GM19455 (cell line): ENCODE results near the gene GPC1.
A peak's percentile ranks its signal among the peaks of the same experiment; 100 is the strongest.
"Not testable (repeated sequence)": the region's sequence is repeated elsewhere in the genome, so short reads cannot be mapped to it uniquely, and the experiment has no call there.

Source experiments
- ATAC-seq: cut with Tn5 transposase; IDR thresholded peaks from one replicate; pipeline ENCODE4 v1.9.1; 2021; ENCODE audit not compliant: unreplicated experiment

GPC1 gene, protein sequence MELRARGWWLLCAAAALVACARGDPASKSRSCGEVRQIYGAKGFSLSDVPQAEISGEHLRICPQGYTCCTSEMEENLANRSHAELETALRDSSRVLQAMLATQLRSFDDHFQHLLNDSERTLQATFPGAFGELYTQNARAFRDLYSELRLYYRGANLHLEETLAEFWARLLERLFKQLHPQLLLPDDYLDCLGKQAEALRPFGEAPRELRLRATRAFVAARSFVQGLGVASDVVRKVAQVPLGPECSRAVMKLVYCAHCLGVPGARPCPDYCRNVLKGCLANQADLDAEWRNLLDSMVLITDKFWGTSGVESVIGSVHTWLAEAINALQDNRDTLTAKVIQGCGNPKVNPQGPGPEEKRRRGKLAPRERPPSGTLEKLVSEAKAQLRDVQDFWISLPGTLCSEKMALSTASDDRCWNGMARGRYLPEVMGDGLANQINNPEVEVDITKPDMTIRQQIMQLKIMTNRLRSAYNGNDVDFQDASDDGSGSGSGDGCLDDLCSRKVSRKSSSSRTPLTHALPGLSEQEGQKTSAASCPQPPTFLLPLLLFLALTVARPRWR

DNA sequence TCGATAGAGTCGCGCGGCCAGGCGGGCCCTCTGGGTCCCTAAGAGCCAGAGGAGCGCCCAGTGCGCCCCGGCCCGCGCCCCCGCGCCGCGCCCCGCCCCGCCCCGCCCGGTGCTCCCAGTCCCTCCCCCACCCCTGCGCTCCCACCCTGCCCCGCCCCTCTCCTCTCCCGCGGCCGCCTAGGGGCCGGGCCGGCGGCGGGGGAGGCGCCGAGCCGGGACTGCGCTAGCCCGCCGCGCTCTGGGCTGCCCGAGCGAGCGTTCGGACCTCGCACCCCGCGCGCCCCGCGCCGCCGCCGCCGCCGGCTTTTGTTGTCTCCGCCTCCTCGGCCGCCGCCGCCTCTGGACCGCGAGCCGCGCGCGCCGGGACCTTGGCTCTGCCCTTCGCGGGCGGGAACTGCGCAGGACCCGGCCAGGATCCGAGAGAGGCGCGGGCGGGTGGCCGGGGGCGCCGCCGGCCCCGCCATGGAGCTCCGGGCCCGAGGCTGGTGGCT, at the start of gene GPC1:
GPC1 (plus strand) TSS at position 207 of the 491 bp plus-strand sequence; CDS start at position 463, 256 bp downstream.
- ATAC-seq, result peak; percentile 62

DNA sequence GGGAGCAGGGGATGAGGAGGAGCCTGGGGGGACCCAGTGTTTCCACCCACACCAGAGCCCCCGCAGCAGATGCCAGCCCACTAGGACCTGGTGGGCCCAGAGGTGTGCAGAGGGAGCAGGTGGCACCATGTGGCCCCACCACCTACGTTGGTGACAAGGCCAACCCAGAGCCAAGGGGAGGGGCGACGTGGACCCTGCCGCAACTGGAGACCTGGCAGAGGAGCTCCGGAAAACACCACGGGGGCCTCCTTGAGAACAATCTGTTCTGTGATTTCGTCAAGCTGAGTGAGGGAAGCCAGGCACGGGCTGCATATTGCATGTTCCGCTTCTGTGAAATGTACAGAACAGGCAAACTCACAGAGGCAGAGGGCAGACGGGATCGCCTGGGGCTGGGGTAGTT, 49.1 kb upstream of the GPC1 start:
- ATAC-seq, result no peak

DNA sequence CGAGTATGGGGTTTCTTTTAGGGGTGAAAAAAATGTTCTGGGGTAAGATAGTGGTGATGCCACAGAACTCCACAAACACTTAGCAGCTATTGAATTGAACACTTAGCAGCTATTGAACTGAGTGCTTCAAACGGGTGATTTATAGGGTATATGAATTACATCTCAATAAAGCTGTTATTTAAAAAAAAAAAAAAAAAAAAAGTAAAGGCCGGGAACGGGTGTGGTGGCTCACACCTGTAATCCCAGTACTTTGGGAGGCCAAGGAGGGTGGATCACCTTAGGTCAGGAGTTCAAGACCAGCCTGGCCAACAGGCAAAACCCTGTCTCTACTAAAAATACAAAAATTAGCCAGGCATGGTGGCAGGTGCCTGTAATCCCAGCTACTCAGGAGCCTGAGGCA, 48.7 kb upstream of the GPC1 start:
- not testable (repeated sequence) for ATAC-seq

DNA sequence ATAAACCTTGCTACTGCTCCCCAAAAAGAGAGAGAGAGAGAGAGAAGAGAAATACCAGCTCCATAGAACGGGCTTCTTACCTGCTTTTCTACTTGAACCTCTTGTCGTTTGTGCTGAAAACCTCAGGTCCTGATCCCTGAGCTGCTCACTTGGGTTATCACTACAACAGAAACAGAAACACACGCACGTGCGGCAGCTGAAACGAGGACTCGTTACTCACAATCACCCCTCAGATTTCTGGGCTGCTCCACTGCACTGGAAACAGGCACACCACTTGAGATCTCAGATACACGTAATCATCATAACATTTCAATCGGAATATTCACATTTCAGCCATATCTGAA, 48.2 kb upstream of the GPC1 start:
- ATAC-seq, result no peak

DNA sequence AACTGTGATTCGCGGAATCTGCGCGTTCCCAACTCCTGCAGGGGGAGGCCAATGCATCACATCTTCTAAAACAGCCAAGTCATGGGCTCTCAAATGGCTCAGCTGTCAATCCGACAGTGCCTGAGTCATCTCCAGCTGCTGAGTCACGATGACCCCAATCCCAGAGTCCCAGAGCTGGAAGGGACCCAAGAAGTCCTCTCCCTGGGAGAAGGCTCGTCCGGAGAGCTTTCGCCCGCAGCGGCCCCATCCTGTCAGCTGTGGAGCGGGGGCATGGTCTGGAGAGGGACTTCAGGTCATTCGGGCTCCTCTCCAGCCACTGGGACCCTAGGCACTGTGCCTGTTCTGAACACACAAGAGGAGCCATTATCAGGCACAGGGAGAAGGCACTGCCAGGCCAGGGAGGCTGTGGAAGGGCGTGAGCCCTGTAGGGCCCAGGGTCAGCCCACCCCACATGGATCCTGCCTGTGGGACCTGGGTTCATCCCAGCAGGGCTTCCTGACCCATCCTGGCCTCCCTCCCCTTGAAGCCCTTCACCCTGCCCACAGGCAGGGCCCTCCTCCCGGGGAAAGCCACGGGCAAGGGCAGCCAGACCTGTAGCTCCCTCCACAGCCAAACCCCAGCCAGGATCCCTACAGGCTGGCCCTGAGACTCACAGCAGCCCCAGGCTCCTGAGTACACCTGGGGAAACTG, 47.6 kb upstream of the GPC1 start:
- ATAC-seq, result no peak

DNA sequence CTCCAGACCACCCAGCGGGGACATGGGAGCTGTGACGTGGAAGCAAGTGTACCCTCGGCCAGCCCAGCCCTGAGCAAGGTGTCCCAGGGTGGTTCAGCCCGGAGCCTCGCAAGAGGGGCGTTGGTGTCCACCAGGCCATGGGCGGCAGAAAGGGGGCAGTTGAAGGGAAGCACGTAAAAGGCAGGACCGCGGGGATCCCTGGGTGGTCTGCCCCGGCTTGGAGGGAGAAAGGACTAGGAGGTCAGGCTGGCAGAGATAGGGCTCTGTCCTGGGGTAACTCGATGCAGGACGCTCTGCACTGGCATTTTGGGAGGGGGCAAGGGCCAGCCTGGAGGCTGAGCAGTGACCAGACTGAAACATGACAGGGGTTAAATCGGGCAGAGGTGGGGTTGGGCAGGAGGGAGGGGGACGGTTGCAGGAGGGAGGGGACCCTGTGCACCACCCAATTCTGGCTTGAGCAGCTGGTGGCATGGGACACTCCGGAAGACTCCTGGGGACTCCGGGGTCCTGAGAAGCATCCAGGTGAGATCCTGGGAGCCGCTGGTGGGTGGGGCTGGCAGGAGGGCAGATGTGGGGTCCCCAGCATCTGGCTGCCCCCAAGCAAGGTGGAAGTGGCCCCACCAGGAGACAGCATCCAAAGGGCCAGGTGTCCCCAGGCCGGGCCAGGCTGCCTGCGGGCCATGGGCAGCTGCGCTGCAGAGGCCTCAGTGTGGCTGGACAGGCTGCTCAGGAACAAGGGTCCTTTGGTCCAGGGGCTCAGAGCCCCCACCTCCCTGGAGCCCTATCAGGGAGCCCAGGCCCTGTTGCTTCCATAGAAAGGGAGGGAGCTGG, 46.8 kb upstream of the GPC1 start:
- no peak for ATAC-seq

DNA sequence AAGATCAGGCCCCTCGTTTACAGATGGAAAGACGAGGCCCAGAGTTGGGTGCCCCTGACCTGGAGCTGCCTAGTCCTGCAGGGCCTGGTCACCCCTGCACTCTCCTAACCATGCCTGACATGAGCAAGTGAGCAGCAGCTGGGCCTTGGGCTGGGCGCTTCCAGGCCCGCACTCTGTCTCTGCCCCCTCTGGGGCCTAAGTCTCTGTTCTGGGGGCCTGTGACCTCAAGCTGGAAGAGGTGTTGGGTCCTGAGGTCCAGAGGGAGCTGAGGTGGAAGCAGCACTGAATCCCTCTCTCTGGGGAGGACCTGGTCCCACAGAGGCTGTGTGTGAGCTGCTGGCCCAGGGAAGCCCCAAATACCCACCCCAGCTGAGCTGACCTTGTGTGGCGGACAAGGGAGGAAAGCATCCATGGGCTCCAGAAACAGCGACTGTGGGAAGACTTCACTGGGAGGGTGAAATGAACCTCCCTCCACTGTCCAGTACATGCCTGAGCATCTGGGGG, 46.1 kb upstream of the GPC1 start:
- ATAC-seq, result no peak

DNA sequence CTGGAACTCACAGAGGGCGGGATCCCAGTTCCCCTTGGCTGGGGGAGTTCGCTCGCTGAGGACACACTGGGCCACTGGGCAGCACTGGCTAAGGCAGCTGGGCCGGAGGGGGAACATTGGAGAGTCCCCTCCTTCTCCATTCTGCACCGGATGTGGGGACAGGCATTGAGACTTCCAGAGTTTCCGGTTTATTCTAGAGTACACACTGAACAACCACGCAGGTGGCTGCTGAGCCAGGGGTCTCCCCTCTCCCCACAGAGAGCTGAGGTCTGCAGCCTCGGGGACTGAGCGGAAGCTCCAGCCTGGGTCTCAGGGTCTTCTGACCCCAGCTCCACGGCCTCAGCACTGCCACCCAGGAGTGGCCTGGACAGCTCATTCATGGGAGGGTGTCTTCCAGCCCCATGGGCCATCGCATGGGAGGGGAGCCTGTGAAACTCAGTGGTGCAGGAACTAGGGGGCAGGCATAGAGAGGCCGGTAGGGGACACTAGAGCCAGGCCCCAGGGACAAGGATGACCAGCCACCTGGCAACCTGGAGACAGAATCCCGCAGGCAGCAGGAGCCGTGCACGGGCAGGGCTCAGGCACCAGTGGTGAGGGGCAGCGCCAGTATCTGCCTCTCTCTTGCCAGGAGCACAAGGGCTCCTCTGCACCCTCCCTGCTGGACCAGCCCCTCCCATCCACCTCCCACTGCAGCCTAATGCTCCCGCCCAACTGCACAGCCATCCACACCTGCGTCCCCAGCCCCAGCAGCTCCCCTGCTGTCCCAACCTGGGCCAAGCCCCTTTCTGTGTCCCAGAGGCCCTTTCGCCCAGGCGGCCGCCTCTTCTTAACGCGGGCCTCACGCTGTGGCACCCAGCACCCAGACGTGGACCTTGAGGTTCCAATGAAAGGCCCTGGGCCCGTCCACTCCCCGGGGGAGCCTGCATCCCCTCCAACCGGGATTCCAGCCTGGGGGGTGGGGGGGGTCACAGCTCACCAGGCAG, 45.1 kb upstream of the GPC1 start:
- no peak for ATAC-seq

DNA sequence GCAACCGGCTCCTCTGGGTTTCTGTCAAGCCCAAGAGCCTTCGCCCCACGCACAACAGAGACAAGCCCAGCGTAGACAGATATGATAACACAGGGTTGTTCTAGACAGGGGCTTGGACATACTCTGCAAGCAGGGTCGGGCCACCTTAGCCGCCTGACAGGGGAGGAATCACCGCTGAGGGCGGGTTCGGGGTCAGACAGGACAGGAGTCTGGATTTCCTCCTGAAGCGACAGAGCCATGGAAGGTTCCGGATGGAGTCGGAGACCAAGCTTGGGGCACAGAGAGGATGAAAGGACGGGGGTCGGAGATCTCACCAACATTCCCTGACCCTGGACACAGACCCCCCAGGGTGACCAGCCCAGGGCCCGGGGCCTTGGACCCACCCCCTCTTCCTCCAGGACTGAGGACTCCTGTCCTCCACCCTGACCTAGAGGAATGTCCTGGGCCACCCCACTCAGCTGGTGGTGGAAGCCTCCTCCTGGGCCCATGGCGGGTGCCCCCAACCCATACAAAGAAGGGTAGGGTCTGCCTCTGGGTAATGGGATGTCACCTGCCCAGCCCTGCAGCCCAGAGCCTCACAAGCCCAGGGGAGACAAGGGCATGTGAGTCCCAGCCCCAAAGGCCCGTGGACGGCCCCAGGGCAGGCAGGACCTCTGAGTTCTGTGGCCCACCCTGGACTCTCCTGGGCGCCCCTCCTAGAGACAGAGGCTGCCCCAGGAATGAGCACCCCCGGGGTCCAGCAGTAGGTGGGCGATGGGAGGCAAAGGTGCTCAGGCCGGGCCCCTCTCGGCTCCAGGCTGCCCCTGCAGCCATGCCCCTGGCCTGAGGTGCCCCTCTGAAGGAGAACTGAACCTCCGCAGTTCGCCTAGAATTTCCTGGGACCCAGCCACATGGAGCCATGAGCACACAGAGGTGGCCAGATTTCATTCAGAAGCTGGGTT, 44.1 kb upstream of the GPC1 start:
- ATAC-seq, result no peak

DNA sequence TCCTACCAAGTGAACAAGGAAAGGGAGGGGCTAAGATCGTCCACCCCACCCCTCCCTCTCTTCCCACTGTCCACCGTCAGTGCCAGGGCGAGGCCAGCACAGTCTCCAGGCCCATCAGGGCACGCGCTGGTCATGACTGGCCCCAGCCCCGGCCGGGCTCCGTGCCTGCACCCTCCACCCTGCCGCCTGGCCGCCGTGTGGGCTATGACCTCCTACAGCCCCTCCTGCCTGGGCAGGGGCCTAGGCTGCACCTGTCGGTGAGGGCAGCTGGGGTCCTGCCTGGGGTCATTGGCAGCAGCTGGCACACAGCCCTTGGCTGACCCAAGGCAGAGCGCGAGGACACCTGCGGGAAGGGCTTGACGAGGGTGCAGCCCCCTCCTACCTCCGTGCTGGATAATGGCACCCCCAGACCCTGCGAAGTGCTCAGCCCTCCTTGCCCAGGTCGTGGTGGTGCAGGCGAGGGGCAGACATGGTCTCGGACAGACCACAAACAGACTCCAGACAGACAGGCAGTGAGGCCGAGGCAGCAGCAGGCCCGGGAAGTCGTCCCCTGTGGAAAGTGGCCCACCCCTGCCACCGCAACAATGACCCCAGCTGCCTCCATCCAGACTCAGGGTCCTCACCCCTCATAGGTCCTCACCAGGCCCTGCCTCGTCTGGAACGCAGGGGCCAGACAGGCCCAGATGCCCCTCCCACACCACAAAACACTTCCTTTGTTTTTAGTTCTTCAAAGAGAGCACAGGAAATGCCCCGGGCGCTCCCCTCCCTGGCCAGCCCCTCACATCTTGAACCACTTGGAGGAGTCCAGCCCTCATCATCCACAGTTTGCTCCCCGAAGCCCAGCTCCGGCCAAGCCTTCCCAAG, 43.1 kb upstream of the GPC1 start:
- ATAC-seq, result no peak

DNA sequence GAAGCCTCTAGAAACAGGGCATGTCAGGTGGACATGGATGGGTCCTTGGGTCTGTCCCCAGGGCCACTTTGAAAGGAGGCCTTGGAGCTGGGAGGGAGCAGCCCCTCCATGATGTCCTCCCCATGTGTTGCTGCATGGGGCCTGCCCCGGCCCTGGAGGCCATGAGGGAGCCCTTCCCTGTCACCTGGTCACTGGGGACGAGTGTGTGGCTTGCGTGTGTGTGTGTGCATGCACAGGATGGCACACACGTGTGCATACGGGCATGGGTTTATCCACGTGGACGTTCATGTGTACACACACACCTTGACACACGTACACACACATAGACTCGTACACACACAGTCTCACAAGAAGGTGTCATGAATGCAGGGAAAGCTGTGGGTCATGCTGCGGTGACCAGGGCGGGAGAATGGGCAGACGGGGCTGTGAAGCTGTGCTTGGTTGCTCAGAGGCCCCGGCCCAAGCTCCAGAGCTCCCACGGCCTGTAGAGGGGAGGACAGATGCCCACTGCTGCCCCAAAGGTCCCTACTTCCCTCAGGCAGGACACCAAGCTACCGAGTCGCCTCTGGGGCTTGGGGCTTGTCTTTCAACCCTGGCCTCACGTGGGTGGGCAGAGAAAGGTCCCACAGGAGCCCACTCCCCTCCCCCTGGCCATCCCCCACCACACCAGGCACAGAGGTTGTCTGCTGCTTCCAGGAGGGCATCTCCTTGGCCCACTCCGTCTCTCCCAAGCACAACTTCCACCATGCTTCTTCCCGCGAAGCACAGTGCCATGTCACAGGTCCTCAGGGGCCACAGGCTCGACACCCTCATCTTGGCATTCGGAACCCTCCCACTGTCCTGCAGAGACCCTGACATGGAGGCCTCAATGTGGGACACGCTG, 42.3 kb upstream of the GPC1 start:
- ATAC-seq, result no peak

DNA sequence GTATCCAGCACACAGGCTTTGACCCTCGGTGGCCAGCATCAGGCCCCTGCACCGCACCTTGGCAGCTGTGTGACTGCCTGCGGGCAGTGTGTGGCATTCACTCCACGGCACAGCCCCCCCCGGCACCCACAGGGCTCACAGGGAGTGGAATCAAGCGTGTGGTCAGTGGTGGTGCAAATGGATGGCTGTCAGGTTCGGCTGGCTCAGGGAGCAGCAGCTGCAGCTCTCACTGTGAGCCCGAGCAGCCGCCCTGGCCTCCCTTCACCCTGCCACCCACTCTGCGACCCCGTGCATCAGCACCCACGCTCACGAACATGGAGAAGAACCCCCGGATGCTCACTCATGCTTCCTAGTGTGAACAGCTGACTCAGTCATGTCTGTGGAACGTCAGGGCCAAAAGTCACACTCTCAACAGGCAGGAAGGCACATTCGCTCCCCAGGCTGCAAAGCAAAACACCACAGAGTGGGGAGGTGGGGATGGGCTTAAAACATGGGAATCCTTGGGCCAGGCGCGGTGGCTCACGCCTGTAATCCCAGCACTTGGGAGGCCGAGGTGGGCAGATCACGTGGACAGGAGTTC, 41.5 kb upstream of the GPC1 start:
- ATAC-seq, result no peak

DNA sequence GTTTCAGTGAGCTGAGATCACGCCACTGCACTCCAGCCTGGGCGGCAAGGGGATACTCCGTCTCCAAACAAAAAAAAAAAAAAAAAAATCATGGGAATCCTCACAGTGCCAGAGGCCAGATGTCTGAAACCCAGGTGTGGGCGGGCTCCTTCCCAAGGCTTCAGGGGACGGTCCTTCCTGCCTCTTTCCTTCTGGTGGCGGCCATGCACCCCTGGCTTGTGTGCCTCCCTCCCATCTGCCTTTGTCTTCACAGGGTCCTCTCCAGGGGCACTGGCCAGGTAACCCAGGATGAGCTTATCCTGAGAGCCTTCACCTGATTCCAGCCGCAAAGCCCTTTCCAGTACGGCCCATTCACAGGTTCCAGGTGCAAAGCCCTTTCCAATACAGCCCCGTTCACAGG, 40.9 kb upstream of the GPC1 start:
- no peak for ATAC-seq

DNA sequence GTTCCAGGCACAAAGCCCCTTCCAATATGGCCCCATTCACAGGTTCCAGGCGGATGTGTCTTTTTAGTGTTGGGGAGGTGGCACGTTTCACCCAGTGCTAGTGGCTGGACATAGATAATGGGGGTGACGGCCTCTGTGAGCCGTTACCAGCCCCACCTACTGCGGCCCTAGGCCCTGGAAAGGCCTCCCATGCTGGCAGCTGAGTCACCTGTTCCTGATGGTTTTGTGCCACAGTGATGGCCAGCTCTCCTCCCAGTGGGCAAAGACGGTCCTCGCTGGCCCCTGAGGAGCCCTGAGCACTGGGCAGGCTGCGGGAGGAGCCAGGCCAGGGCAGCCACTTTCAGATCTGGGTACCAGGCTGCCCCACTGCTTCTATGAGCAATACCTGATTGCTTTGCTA, 40.0 kb upstream of the GPC1 start:
- no peak for ATAC-seq

DNA sequence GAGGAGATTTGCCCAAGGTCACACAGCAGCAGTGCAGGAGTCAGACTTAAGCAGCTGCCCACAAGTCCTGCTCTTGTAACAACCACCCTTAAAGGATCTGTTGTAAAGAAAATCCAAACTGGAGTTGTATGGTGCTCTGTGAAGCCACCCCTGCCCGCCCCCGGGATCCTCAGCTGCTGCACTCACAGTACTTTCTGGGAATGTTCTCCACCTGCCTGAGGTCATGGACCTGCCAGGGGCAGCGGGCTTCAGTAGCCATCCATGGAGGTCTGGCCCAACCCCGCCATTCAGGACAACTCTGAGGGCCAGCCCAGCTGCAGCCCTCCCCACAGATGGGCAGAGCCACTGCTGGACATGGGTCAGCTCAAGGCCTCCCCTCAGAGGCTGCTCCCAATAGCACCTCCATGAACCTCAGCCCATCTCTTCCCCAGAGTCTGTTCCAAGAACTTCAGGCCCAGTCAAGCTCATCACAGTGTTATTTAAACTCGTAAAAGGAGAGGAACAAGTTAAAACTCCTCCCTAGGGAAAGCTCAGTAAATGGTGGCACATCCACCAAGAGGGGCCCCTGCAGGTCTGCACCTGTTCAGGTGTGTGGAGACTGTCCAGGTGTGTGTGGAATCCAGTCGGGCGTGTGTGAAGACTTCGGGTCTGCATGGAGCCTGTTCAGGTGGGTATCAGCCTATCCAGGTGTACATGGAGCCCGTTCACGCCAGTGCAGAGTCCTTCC, 39.4 kb upstream of the GPC1 start:
- ATAC-seq, result no peak
